Thyroid gland (tissue), 4 donors: ENCODE data around the gene SNAPC5. TPM values are rescaled to one million over a fixed set of nuclear protein-coding genes. Genes with fewer than 3 reads are reported as not detected.
A peak's percentile ranks its signal among the peaks of the same experiment; 100 is the strongest.

Experiments
- DNase-seq, 2 donors: peaks; one replicate each; pipeline ENCODE4 v3.0.0-alpha.2; 2019
- H3K27ac ChIP-seq, 3 donors: fragments of 200-600 bp; sonication (generic); 1 replicate in 2 of 3; 2 replicates in 1 of 3; pipeline ENCODE4 v1.5.1; 2016 to 2019; ENCODE audit warnings: mild to moderate bottlenecking in 1 of 3, moderate library complexity in 1 of 3
- H3K27me3 ChIP-seq: fragments of 200-600 bp; sonication (generic); one replicate; pipeline ENCODE4 v1.5.1; 2019
- H3K36me3 ChIP-seq, 2 donors: fragments of 200-600 bp; sonication (generic); one replicate each; pipeline ENCODE4 v1.5.1; 2016 to 2019
- H3K4me1 ChIP-seq, 2 donors: fragments of 200-600 bp; sonication (generic); one replicate each; pipeline ENCODE4 v1.5.1; 2017 to 2019
- H3K4me3 ChIP-seq, 3 donors: fragments of 200-600 bp; sonication (generic); replicated peaks in 1 of 3; 1 replicate in 2 of 3; 2 replicates in 1 of 3; pipeline ENCODE4 v1.5.1; 2016; ENCODE audit warnings: mild to moderate bottlenecking in 1 of 3
- H3K9me3 ChIP-seq: fragments of 200-600 bp; sonication (generic); one replicate; pipeline ENCODE4 v1.5.1; 2017
- CTCF ChIP-seq, 6 experiments: fragments of 200-600 bp in 3 of 6; fragments of 450-650 bp in 3 of 6; sonication (generic) in 3 of 6; IDR thresholded peaks; one replicate each; pipeline ENCODE4 v1.5.1; 2016 to 2019; ENCODE audit warnings: antibody characterized with exemption in 6 of 6, mild to moderate bottlenecking in 2 of 6, inconsistent platforms in 1 of 6, moderate library complexity in 1 of 6
- POLR2A ChIP-seq, 2 donors: fragments of 450-650 bp; IDR thresholded peaks; one replicate each; pipeline ENCODE4 v1.6.1; 2017; ENCODE audit warnings: antibody characterized with exemption in 2 of 2, mild to moderate bottlenecking in 2 of 2, moderate library complexity in 1 of 2
- WGBS, 2 donors: methylation state at CpG; one replicate each; pipeline ENCODE4 v1.1.5; 2017; 5-methylcytosine and 5-hydroxymethylcytosine counted together
- intact Hi-C: fragments of 100-400 bp; cut with DNase I; formaldehyde crosslinking; loops from one replicate; pipeline ENCODE4 v1.15.1; 2023
- total RNA-seq, 4 donors: library from RNA; depleted of rRNA; stranded (reverse); fragments of >200 nt; gene quantifications; one replicate each; pipeline ENCODE4 v1.2.3, GENCODE V29; 2016

The SNAPC5 gene
- total RNA-seq, 4 donors from 2014 or later, result 26.3 to 79.2 (median 40.5) TPM

GRCh38 chr15:66489179-66489791, 8.3 kb downstream of the SNAPC5 start:
- peaks cover 19 to 37% of the 10 kb centered on the region in 2 donors for H3K36me3 ChIP-seq

GRCh38 chr15:66488525-66488924, 9.0 kb downstream of the SNAPC5 start:
- WGBS, 2 donors, result 95 to 97% methylated on average over 5 of the region's 5 CpGs
- Histone ChIP-seq H3K36me3 (peaks cover 19 to 35% of the 10 kb centered on the region in 2 donors), H3K4me3 (no peak overlapping the region), H3K4me1 (no peaks in the 10 kb centered on the region), H3K27ac (no peak overlapping the region), H3K9me3 (no peaks in the 10 kb centered on the region), H3K27me3 (no peaks in the 10 kb centered on the region)
- no peak for DNase-seq
- intact Hi-C loops, result no loop called here
- no peak for TF ChIP-seq POLR2A (IDR thresholded peaks at IDR 0.05)
- no peak for TF ChIP-seq CTCF (IDR thresholded peaks at IDR 0.05)

More at GRCh38 chr15:66489179-66489791, 8.3 kb downstream of the SNAPC5 start:
- Histone ChIP-seq H3K9me3 (no peaks in the 10 kb centered on the region), H3K27me3 (no peaks in the 10 kb centered on the region), H3K27ac (no peak overlapping the region), H3K4me1 (no peaks in the 10 kb centered on the region), H3K4me3 (no peak overlapping the region)
- 81 to 83% methylated on average over 6 of the region's 6 CpGs for WGBS, 2 donors
- TF ChIP-seq POLR2A (IDR thresholded peaks at IDR 0.05) (no peak), CTCF (IDR thresholded peaks at IDR 0.05) (no peak)
- intact Hi-C loops, result no loop called here
- DNase-seq, result no peak

GRCh38 chr15:66486887-66487286, 10.7 kb downstream of the SNAPC5 start:
- Histone ChIP-seq H3K9me3 (no peaks in the 10 kb centered on the region), H3K4me1 (peaks cover 0 to 9% of the 10 kb centered on the region in 2 donors), H3K36me3 (peaks cover 16 to 21% of the 10 kb centered on the region in 2 donors), H3K27ac (no peak overlapping the region), H3K27me3 (no peaks in the 10 kb centered on the region), H3K4me3 (no peak overlapping the region)
- TF ChIP-seq POLR2A (IDR thresholded peaks at IDR 0.05) (no peak), CTCF (IDR thresholded peaks at IDR 0.05) (no peak)
- intact Hi-C loops, result no loop called here
- 88 to 90% methylated on average over 3 of the region's 3 CpGs for WGBS, 2 donors
- DNase-seq, result no peak

GRCh38 chr15:66484539-66485112, 12.9 kb downstream of the SNAPC5 start:
- 92 to 93% methylated on average over 5 of the region's 5 CpGs for WGBS, 2 donors
- peaks cover 5 to 8% of the 10 kb centered on the region in 2 donors for H3K36me3 ChIP-seq
- peaks cover 0 to 9% of the 10 kb centered on the region in 2 donors for H3K4me1 ChIP-seq
- no peaks in the 10 kb centered on the region for H3K9me3 ChIP-seq
- no peak overlapping the region for H3K27ac ChIP-seq
- H3K27me3 ChIP-seq, result no peaks in the 10 kb centered on the region
- H3K4me3 ChIP-seq, result no peak overlapping the region
- intact Hi-C loops, result no loop called here
- no peak for TF ChIP-seq POLR2A (IDR thresholded peaks at IDR 0.05)
- TF ChIP-seq CTCF (IDR thresholded peaks at IDR 0.05), result no peak
- no peak for DNase-seq

- no peak for TF ChIP-seq CTCF (IDR thresholded peaks at IDR 0.05)
- TF ChIP-seq POLR2A (IDR thresholded peaks at IDR 0.05), result no peak
- Histone ChIP-seq H3K27ac (no peak overlapping the region), H3K9me3 (no peaks in the 10 kb centered on the region), H3K27me3 (no peaks in the 10 kb centered on the region), H3K4me3 (no peak overlapping the region), H3K36me3 (peaks cover 4 to 5% of the 10 kb centered on the region in 2 donors), H3K4me1 (peaks cover 0 to 9% of the 10 kb centered on the region in 2 donors)
- 71 to 87% methylated on average over 3 of the region's 3 CpGs for WGBS, 2 donors
- peak; percentile 30 to 38 for DNase-seq
- intact Hi-C loops, result no loop called here
Measured at GRCh38 chr15:66483131-66483566, 14.4 kb downstream of the SNAPC5 start.
